ENCODE results near the gene PHETA2. TPM values are rescaled to one million over a fixed set of nuclear protein-coding genes. Genes with fewer than 3 reads are reported as not detected.

The PHETA2 gene
- total RNA-seq, 1 donor from 2014 or later: 3.5 TPM

- peak overlapping the region; percentile 32 for H3K4me3 Mint-ChIP-seq (ENCODE audit: unreplicated experiment)
- H3K27me3 Mint-ChIP-seq (ENCODE audit: unreplicated experiment): peaks cover 11% of the 10 kb centered on the region
- TF ChIP-seq CTCF (IDR thresholded peaks at IDR 0.05; ENCODE audit: unreplicated experiment): no peak
- no peak for DNase-seq (ENCODE audit: low spot score)
- H3K9me3 Mint-ChIP-seq (ENCODE audit: unreplicated experiment): no peaks in the 10 kb centered on the region
- H3K4me1 Mint-ChIP-seq (ENCODE audit: unreplicated experiment): peaks cover 19% of the 10 kb centered on the region
- H3K27ac Mint-ChIP-seq (ENCODE audit: unreplicated experiment): no peak overlapping the region
- H3K36me3 Mint-ChIP-seq (ENCODE audit: low read depth, unreplicated experiment): no peaks in the 10 kb centered on the region
These were observed 1.0 kb downstream of the PHETA2 start for GRCh38 chr22:42074846-42075676.

GRCh38 chr22:42076764-42077485, 2.9 kb downstream of the PHETA2 start:
- H3K36me3 Mint-ChIP-seq (ENCODE audit: low read depth, unreplicated experiment): peaks cover 3% of the 10 kb centered on the region
- DNase-seq (ENCODE audit: low spot score): no peak
- peaks cover 25% of the 10 kb centered on the region for H3K4me1 Mint-ChIP-seq (ENCODE audit: unreplicated experiment)
- no peaks in the 10 kb centered on the region for H3K9me3 Mint-ChIP-seq (ENCODE audit: unreplicated experiment)
- H3K27me3 Mint-ChIP-seq (ENCODE audit: unreplicated experiment): peaks cover 11% of the 10 kb centered on the region
- no peak overlapping the region for H3K4me3 Mint-ChIP-seq (ENCODE audit: unreplicated experiment)
- no peak for TF ChIP-seq CTCF (IDR thresholded peaks at IDR 0.05; ENCODE audit: unreplicated experiment)
- no peak overlapping the region for H3K27ac Mint-ChIP-seq (ENCODE audit: unreplicated experiment)

- peaks cover 7% of the 10 kb centered on the region for H3K36me3 Mint-ChIP-seq (ENCODE audit: low read depth, unreplicated experiment)
- H3K9me3 Mint-ChIP-seq (ENCODE audit: unreplicated experiment): no peaks in the 10 kb centered on the region
- peaks cover 25% of the 10 kb centered on the region for H3K4me1 Mint-ChIP-seq (ENCODE audit: unreplicated experiment)
- DNase-seq (ENCODE audit: low spot score): no peak
- H3K27me3 Mint-ChIP-seq (ENCODE audit: unreplicated experiment): peaks cover 11% of the 10 kb centered on the region
- H3K27ac Mint-ChIP-seq (ENCODE audit: unreplicated experiment): no peak overlapping the region
- no peak for TF ChIP-seq CTCF (IDR thresholded peaks at IDR 0.05; ENCODE audit: unreplicated experiment)
- H3K4me3 Mint-ChIP-seq (ENCODE audit: unreplicated experiment): no peak overlapping the region
These were observed 3.6 kb downstream of the PHETA2 start for GRCh38 chr22:42077486-42078125.

- Mint-ChIP-seq H3K4me3 (ENCODE audit: unreplicated experiment) (peak overlapping the region; percentile 97), H3K27ac (ENCODE audit: unreplicated experiment) (peak overlapping the region; percentile 86), H3K4me1 (ENCODE audit: unreplicated experiment) (peaks cover 25% of the 10 kb centered on the region), H3K9me3 (ENCODE audit: unreplicated experiment) (no peaks in the 10 kb centered on the region), H3K27me3 (ENCODE audit: unreplicated experiment) (peaks cover 9% of the 10 kb centered on the region), H3K36me3 (ENCODE audit: low read depth, unreplicated experiment) (peaks cover 10% of the 10 kb centered on the region)
- no peak for TF ChIP-seq CTCF (IDR thresholded peaks at IDR 0.05; ENCODE audit: unreplicated experiment)
- DNase-seq (ENCODE audit: low spot score): no peak
These were observed 4.6 kb downstream of the PHETA2 start for GRCh38 chr22:42078469-42079318.

Measured in endothelial cell (in vitro differentiated cells).